CD14-positive monocyte (primary cell): ENCODE data around the gene POLR3E. TPM values are rescaled to one million over a fixed set of nuclear protein-coding genes. Genes with fewer than 3 reads are reported as not detected.
A peak's percentile ranks its signal among the peaks of the same experiment; 100 is the strongest.

Experiments used
- DNase-seq, 3 donors: peaks; one replicate each; pipeline ENCODE4 v3.0.0-alpha.2; 2011 to 2022
- H2AFZ ChIP-seq: 2 replicates; pipeline ENCODE4 v1.6.0; 2012; ENCODE audit warnings: mild to moderate bottlenecking, low read depth, low read length, inconsistent platforms; ENCODE audit not compliant: insufficient read depth, poor library complexity, severe bottlenecking
- H3K27ac ChIP-seq, 2 donors: 1 replicate in 1 of 2; 2 replicates in 1 of 2; pipeline ENCODE4 v1.5.1; 2012 to 2013; ENCODE audit warnings: low read length in 2 of 2, control low read depth in 1 of 2, inconsistent platforms in 1 of 2, low read depth in 1 of 2, mild to moderate bottlenecking in 1 of 2
- H3K27me3 ChIP-seq, 2 donors: one replicate each; pipeline versions ENCODE4 v1.6.0 to v1.6.1; 2011 to 2013; ENCODE audit warnings: low read length in 2 of 2; ENCODE audit not compliant: control insufficient read depth in 2 of 2, insufficient read depth in 2 of 2
- H3K36me3 ChIP-seq, 2 donors: replicated peaks in 1 of 2; 1 replicate in 1 of 2; 2 replicates in 1 of 2; pipeline versions ENCODE4 v1.5.1 to v1.6.1; 2012 to 2013; ENCODE audit warnings: low read length in 2 of 2, control low read depth in 1 of 2, inconsistent platforms in 1 of 2, mild to moderate bottlenecking in 1 of 2; ENCODE audit not compliant: insufficient read depth in 2 of 2, control insufficient read depth in 1 of 2
- H3K4me1 ChIP-seq, 2 donors: 1 replicate in 1 of 2; 2 replicates in 1 of 2; pipeline versions ENCODE4 v1.5.1 to v1.6.1; 2012 to 2013; ENCODE audit warnings: low read length in 2 of 2, control low read depth in 1 of 2, inconsistent platforms in 1 of 2, mild to moderate bottlenecking in 1 of 2, moderate library complexity in 1 of 2; ENCODE audit not compliant: insufficient read depth in 2 of 2, control insufficient read depth in 1 of 2
- H3K4me2 ChIP-seq: replicated peaks from 2 replicates; pipeline ENCODE3; 2012; ENCODE audit warnings: low read length, moderate library complexity, mild to moderate bottlenecking; ENCODE audit not compliant: poor library complexity, severe bottlenecking; ENCODE audit errors: extremely low read depth
- H3K4me3 ChIP-seq, 3 experiments: fragments of 200-600 bp in 1 of 3; sonication (generic) in 1 of 3; replicated peaks in 1 of 3; 1 replicate in 2 of 3; 2 replicates in 1 of 3; pipeline ENCODE4 v1.5.1; 2011 to 2013; ENCODE audit warnings: low read length in 3 of 3, mild to moderate bottlenecking in 3 of 3, control low read depth in 2 of 3, low read depth in 2 of 3, inconsistent platforms in 1 of 3, moderate library complexity in 1 of 3
- H3K79me2 ChIP-seq: 2 replicates; pipeline ENCODE4 v1.6.0; 2012; ENCODE audit warnings: mild to moderate bottlenecking, control low read depth, inconsistent platforms, low read length, moderate library complexity; ENCODE audit not compliant: insufficient read depth
- H3K9ac ChIP-seq: 2 replicates; pipeline ENCODE4 v1.6.0; 2017; ENCODE audit warnings: low read length, mild to moderate bottlenecking; ENCODE audit not compliant: insufficient read depth, poor library complexity, severe bottlenecking
- H3K9me3 ChIP-seq, 2 donors: replicated peaks in 1 of 2; 1 replicate in 1 of 2; 2 replicates in 1 of 2; pipeline versions ENCODE4 v1.5.1 to v1.6.1; 2012 to 2013; ENCODE audit warnings: low read length in 2 of 2, control low read depth in 1 of 2; ENCODE audit not compliant: control insufficient read depth in 1 of 2, insufficient read depth in 1 of 2
- H4K20me1 ChIP-seq: 2 replicates; pipeline ENCODE4 v1.6.0; 2012; ENCODE audit warnings: mild to moderate bottlenecking, low read length, control low read depth, moderate library complexity; ENCODE audit not compliant: insufficient read depth
- H3K27ac Mint-ChIP-seq, 7 donors: one replicate each; pipeline ENCODE4 v1.8.0; 2020; ENCODE audit warnings: mild to moderate bottlenecking in 7 of 7, mixed read lengths in 7 of 7, moderate library complexity in 6 of 7, inconsistent platforms in 2 of 7
- H3K27me3 Mint-ChIP-seq, 3 donors: one replicate each; pipeline ENCODE4 v1.8.0; 2021 to 2022; ENCODE audit warnings: low read depth in 3 of 3, mild to moderate bottlenecking in 3 of 3, mixed read lengths in 3 of 3, moderate library complexity in 3 of 3, inconsistent platforms in 1 of 3
- H3K36me3 Mint-ChIP-seq, 2 donors: one replicate each; pipeline ENCODE4 v1.8.0; 2020; ENCODE audit warnings: mixed read lengths in 2 of 2, inconsistent platforms in 1 of 2, mild to moderate bottlenecking in 1 of 2
- H3K4me1 Mint-ChIP-seq: one replicate; pipeline ENCODE4 v1.8.0; 2020; ENCODE audit warnings: mild to moderate bottlenecking, mixed read lengths
- H3K4me3 Mint-ChIP-seq, 2 donors: one replicate each; pipeline ENCODE4 v1.8.0; 2020; ENCODE audit warnings: mild to moderate bottlenecking in 2 of 2, mixed read lengths in 2 of 2, moderate library complexity in 1 of 2
- H3K9me3 Mint-ChIP-seq, 7 donors: one replicate each; pipeline ENCODE4 v1.8.0; 2020 to 2022; ENCODE audit warnings: mixed read lengths in 7 of 7, mild to moderate bottlenecking in 6 of 7, moderate library complexity in 6 of 7, inconsistent platforms in 2 of 7
- WGBS: methylation state at CpG from one replicate; pipeline ENCODE4 v1.1.5; 2013; ENCODE audit warnings: missing lambda C conversion rate; ENCODE audit not compliant: insufficient coverage; 5-methylcytosine and 5-hydroxymethylcytosine counted together
- intact Hi-C, 2 donors: fragments of 100-400 bp; cut with micrococcal nuclease; formaldehyde crosslinking; loops; one replicate each; pipeline versions ENCODE4 v1.15.0 to v1.15.1; 2023
- polyA plus RNA-seq, 3 donors: library from polyadenylated mRNA; depleted of rRNA in 1 of 3; unstranded in 2 of 3; stranded (reverse) in 1 of 3; fragments of 300-500 nt in 2 of 3; fragments of >200 nt in 1 of 3; fragmentation: Illumina TruSeq in 2 of 3; gene quantifications; 1 replicate in 2 of 3; 2 replicates in 1 of 3; pipeline ENCODE4 v1.2.3, GENCODE V29; 2012 to 2021
- TF ChIP-seq, protein P1 (sequence below): fragments of 200-600 bp; IDR thresholded peaks from one replicate; pipeline ENCODE4 v1.8.0; 2022; ENCODE audit warnings: antibody characterized with exemption, mild to moderate bottlenecking

POLR3E gene
- polyA plus RNA-seq, 3 donors: 4.1 to 34.6 (median 5.7) TPM

DNA sequence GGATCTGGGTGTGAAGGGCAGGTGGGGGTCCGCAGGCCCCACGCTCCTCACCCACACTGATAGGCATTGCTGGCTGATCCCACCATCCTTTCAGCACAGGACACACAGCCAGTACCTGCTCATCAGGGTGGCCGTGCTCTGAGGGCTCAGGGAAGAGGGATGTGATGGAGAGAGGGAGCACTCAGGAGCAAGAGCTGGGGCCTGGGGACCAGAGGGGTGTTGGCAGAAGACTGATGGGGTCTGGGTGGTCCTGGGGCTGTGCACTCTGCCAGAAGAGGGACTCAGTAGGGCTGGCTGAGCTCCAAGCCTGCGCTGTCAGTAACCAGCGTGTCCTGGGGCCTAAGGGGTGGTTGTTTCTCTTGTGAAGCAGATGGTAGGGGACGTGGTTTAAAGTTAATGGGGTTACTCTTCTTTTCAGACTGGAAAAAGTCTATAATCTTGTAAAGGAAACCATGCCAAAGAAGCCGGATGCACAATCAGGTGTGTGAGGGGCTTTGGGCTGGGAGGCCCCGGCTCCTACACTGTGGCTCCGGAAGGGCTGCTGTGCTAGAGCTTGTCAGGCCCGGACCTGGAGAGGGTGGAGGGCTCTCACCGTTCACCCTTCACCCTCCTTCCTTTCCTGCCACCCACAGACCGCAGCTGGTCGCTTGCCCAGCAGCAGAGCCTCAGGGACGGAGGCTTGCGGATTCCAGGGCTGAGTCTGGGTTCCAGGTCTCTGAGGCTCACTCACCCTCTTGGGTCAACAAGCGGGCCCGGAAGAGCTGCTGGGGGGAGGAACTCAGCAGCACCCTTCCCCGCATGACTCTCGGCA is 27.8 kb downstream of the POLR3E start:
- no peaks in the 10 kb centered on the region for H3K79me2 ChIP-seq
- H4K20me1 ChIP-seq: peaks cover 14% of the 10 kb centered on the region
- 98% methylated on average over 11 of the region's 19 CpGs for WGBS
- H3K9me3 ChIP-seq: no peaks in the 10 kb centered on the region
- DNase-seq: no peak
- no peak overlapping the region for H2AFZ ChIP-seq
- H3K36me3 ChIP-seq: peaks cover 83 to 96% of the 10 kb centered on the region in 2 donors
- no peak overlapping the region for H3K27ac ChIP-seq
- Mint-ChIP-seq H3K4me1 (peaks cover 6% of the 10 kb centered on the region), H3K9me3 (no peaks in the 10 kb centered on the region), H3K27ac (peak overlapping the region in 4 of 7 donors; percentile 13 to 57 (median 22)), H3K36me3 (peaks cover 69 to 94% of the 10 kb centered on the region in 2 donors), H3K4me3 (no peak overlapping the region), H3K27me3 (peaks cover 0 to 2% (median 0%) of the 10 kb centered on the region in 3 donors)
- H3K4me1 ChIP-seq: peaks cover 2% of the 10 kb centered on the region in 2 donors
- TF ChIP-seq, protein P1, sequence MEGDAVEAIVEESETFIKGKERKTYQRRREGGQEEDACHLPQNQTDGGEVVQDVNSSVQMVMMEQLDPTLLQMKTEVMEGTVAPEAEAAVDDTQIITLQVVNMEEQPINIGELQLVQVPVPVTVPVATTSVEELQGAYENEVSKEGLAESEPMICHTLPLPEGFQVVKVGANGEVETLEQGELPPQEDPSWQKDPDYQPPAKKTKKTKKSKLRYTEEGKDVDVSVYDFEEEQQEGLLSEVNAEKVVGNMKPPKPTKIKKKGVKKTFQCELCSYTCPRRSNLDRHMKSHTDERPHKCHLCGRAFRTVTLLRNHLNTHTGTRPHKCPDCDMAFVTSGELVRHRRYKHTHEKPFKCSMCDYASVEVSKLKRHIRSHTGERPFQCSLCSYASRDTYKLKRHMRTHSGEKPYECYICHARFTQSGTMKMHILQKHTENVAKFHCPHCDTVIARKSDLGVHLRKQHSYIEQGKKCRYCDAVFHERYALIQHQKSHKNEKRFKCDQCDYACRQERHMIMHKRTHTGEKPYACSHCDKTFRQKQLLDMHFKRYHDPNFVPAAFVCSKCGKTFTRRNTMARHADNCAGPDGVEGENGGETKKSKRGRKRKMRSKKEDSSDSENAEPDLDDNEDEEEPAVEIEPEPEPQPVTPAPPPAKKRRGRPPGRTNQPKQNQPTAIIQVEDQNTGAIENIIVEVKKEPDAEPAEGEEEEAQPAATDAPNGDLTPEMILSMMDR: no peak
- no peaks in the 10 kb centered on the region for H3K27me3 ChIP-seq
- intact Hi-C loops: loop anchor here in 1 of 2 donors (10.0 kb wide), 2 partner anchors 50 to 90 kb away; partner anchors contain the start of gene CDR2
- no peak overlapping the region for H3K9ac ChIP-seq
- H3K4me3 ChIP-seq: no peak overlapping the region
- H3K4me2 ChIP-seq: no peak overlapping the region

DNA sequence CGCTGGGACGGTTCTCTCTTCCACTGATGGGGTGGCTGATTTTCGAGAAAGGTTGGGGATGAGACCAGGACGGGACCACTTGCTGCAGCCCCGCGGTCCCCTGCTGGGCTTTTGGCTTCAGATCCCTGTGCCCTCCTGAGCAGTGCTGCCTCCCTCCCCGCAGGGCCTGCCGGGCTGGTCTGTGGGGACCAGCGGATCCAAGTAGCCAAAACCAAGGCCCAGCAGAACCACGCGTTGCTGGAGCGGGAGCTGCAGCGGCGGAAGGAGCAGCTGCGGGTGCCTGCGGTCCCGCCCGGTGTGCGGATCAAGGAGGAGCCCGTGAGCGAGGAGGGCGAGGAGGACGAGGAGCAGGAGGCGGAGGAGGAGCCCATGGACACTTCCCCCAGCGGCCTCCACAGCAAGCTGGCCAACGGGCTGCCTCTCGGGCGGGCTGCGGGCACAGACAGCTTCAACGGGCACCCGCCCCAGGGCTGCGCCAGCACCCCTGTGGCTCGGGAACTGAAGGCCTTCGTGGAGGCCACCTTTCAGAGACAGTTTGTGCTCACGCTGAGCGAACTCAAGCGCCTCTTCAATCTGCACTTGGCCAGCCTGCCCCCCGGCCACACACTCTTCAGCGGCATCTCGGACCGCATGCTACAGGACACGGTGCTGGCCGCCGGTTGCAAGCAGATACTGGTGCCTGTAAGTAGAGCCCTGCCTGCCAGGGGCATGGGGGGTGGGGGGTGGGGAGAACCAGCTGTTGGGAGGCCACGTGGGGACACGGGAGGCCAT is 28.6 kb downstream of the POLR3E start:
- Mint-ChIP-seq H3K27ac (peak overlapping the region in 2 of 7 donors; percentile 48 to 56), H3K4me1 (peaks cover 13% of the 10 kb centered on the region), H3K36me3 (peaks cover 64 to 86% of the 10 kb centered on the region in 2 donors), H3K4me3 (no peak overlapping the region), H3K27me3 (peaks cover 0 to 2% (median 0%) of the 10 kb centered on the region in 3 donors), H3K9me3 (no peaks in the 10 kb centered on the region)
- Histone ChIP-seq H3K4me3 (no peak overlapping the region), H3K27ac (no peak overlapping the region), H3K4me1 (peaks cover 8 to 9% of the 10 kb centered on the region in 2 donors), H3K27me3 (no peaks in the 10 kb centered on the region), H3K4me2 (no peak overlapping the region), H4K20me1 (peaks cover 10% of the 10 kb centered on the region), H3K79me2 (no peaks in the 10 kb centered on the region), H3K9ac (no peak overlapping the region), H3K36me3 (peaks cover 76 to 89% of the 10 kb centered on the region in 2 donors), H3K9me3 (no peaks in the 10 kb centered on the region), H2AFZ (no peak overlapping the region)
- TF ChIP-seq, protein P1: no peak
- intact Hi-C loops: loop anchor here in 1 of 2 donors (10.0 kb wide), 2 partner anchors 49 to 89 kb away; partner anchors contain the start of gene CDR2
- DNase-seq: no peak
- WGBS: 96% methylated on average over 35 of the region's 46 CpGs
